Natural killer cell (primary cell): ENCODE data around the gene NFATC4. TPM values are rescaled to one million over a fixed set of nuclear protein-coding genes. Genes with fewer than 3 reads are reported as not detected.
A peak's percentile ranks its signal among the peaks of the same experiment; 100 is the strongest.

Source experiments
- ATAC-seq, 3 donors: fragments of 150-1000 bp in 2 of 3; fragments of 200-7000 bp in 1 of 3; cut with Tn5 transposase; 1 replicate in 1 of 3; 2 replicates in 2 of 3; pipeline ENCODE4 v1.10.0; 2021; ENCODE audit warnings: mild to moderate bottlenecking in 2 of 3, moderate library complexity in 2 of 3
- DNase-seq, 2 donors: peaks; one replicate each; pipeline versions ENCODE4 v3.0.0 to v3.0.0-alpha.2; 2013 to 2021; ENCODE audit warnings: mixed read lengths in 1 of 2
- H3K27ac ChIP-seq: one replicate; pipeline ENCODE4 v1.5.1; 2013; ENCODE audit warnings: mild to moderate bottlenecking, low read length
- H3K27me3 ChIP-seq: one replicate; pipeline ENCODE4 v1.6.1; 2013; ENCODE audit warnings: low read length; ENCODE audit not compliant: control insufficient read depth, insufficient read depth
- H3K36me3 ChIP-seq: one replicate; pipeline ENCODE4 v1.6.1; 2013; ENCODE audit warnings: low read length; ENCODE audit not compliant: control insufficient read depth, insufficient read depth
- H3K4me1 ChIP-seq: one replicate; pipeline ENCODE4 v1.6.1; 2013; ENCODE audit warnings: low read length; ENCODE audit not compliant: control insufficient read depth, insufficient read depth
- H3K4me3 ChIP-seq: one replicate; pipeline ENCODE4 v1.5.1; 2013; ENCODE audit warnings: low read length
- H3K9me3 ChIP-seq: one replicate; pipeline ENCODE4 v1.6.1; 2013; ENCODE audit warnings: low read length; ENCODE audit not compliant: control insufficient read depth, insufficient read depth
- H3K27ac Mint-ChIP-seq, 2 donors: one replicate each; pipeline ENCODE4 v1.8.0; 2022; ENCODE audit warnings: mild to moderate bottlenecking in 2 of 2, mixed read lengths in 2 of 2, moderate library complexity in 1 of 2
- H3K27me3 Mint-ChIP-seq, 2 donors: one replicate each; pipeline ENCODE4 v1.8.0; 2022; ENCODE audit warnings: low read depth in 2 of 2, mixed read lengths in 2 of 2
- H3K36me3 Mint-ChIP-seq: one replicate; pipeline ENCODE4 v1.8.0; 2022; ENCODE audit warnings: mixed read lengths
- H3K4me1 Mint-ChIP-seq, 2 donors: one replicate each; pipeline ENCODE4 v1.8.0; 2022; ENCODE audit warnings: mixed read lengths in 2 of 2
- H3K4me3 Mint-ChIP-seq: one replicate; pipeline ENCODE4 v1.8.0; 2022; ENCODE audit warnings: mild to moderate bottlenecking, moderate library complexity, mixed read lengths
- H3K9me3 Mint-ChIP-seq, 2 donors: one replicate each; pipeline ENCODE4 v1.8.0; 2022; ENCODE audit warnings: mixed read lengths in 2 of 2
- WGBS: methylation state at CpG from one replicate; pipeline ENCODE4 v1.1.7; 2013; ENCODE audit warnings: missing lambda C conversion rate; ENCODE audit not compliant: insufficient coverage; 5-methylcytosine and 5-hydroxymethylcytosine counted together
- intact Hi-C: fragments of 100-400 bp; cut with micrococcal nuclease; formaldehyde crosslinking; loops from one replicate; pipeline ENCODE4 v1.14.2; 2022
- total RNA-seq, 4 donors: library from RNA; stranded (reverse); fragments of 120-200 nt in 1 of 4; gene quantifications; one replicate each; pipeline versions ENCODE4 v1.2.3 to v1.2.4, GENCODE V29; 2013 to 2022
- TF ChIP-seq, protein P1 (sequence below): fragments of 200-600 bp; IDR thresholded peaks from one replicate; pipeline ENCODE4 v1.8.0; 2022; ENCODE audit warnings: antibody characterized with exemption

The NFATC4 gene
- total RNA-seq, 3 donors from 2014 or later (not counting 1 experiment from before 2014, with no cell fraction given) = not detected

DNA sequence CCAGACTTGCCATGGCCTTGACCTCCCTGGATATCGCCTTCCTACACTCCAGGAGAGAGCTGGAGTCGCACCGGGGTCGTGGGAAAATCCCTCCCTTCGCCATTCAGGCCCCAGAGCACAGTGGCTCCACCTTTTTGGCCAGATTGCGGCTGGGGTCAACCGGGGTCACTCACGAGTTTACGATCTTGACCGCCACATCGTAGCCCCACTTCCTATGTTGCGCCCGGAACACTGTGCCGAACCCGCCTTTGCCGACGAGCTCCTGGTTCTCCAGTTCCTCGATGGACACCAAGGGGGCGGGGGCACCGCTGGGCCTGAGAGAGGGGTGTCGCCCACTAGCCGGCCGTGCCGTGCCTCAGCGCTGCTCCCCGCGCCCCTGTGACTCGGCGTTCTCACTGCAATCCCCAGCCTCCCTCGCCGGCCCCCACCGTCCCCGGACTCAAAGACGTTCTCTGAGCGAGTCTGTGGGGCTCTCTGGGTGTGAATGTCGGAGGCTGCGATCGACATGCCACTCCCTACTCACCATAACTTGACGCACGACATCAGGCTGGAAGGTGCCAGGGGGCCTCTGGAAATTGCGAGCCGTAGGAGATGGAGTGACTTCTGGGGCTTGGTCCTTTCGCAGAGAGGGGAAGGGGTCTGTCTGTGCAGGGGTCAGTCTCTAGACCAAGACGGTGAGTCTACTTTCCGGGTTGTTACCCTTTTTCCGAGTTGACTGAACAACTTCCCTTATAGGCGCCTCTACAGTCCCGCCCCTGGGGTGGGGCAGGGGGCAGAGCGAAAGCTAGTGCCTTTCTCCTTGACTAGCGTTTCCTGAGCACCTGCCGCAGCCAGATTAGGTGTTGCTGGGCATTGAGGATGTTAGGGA, 28.5 kb upstream of the NFATC4 start, which contains the start of gene RIPK3:
Gene RIPK3 (minus strand): TSS at position 708 of the 868 bp plus-strand sequence. CDS start 165 bp downstream, at position 543.
- peak; percentile 53 to 77 for DNase-seq
- Mint-ChIP-seq H3K27ac (peak within 1 kb of the TSS; percentile 78 to 83), H3K9me3 (no peaks in the 10 kb centered on the region), H3K4me3 (peak within 1 kb of the TSS; percentile 90), H3K27me3 (peaks cover 8% of the 10 kb centered on the region in 2 donors), H3K4me1 (peaks cover 33 to 43% of the 10 kb centered on the region in 2 donors), H3K36me3 (peaks cover 9% of the 10 kb centered on the region)
- ATAC-seq = peak; percentile 83 to 87 (median 86)
- H3K27me3 ChIP-seq = peaks cover 5% of the 10 kb centered on the region
- TF ChIP-seq, protein P1, sequence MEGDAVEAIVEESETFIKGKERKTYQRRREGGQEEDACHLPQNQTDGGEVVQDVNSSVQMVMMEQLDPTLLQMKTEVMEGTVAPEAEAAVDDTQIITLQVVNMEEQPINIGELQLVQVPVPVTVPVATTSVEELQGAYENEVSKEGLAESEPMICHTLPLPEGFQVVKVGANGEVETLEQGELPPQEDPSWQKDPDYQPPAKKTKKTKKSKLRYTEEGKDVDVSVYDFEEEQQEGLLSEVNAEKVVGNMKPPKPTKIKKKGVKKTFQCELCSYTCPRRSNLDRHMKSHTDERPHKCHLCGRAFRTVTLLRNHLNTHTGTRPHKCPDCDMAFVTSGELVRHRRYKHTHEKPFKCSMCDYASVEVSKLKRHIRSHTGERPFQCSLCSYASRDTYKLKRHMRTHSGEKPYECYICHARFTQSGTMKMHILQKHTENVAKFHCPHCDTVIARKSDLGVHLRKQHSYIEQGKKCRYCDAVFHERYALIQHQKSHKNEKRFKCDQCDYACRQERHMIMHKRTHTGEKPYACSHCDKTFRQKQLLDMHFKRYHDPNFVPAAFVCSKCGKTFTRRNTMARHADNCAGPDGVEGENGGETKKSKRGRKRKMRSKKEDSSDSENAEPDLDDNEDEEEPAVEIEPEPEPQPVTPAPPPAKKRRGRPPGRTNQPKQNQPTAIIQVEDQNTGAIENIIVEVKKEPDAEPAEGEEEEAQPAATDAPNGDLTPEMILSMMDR = no peak
- peak within 1 kb of the TSS; percentile 60 for H3K4me3 ChIP-seq
- 4% methylated on average over 47 of the region's 51 CpGs for WGBS
- H3K9me3 ChIP-seq = no peaks in the 10 kb centered on the region
- H3K4me1 ChIP-seq = peaks cover 32% of the 10 kb centered on the region
- intact Hi-C loops = loop anchor here (10.0 kb wide), 1 partner anchor 815 kb away; no protein-coding TSS in a partner anchor
- peak within 1 kb of the TSS; percentile 35 for H3K27ac ChIP-seq
- peaks cover 18% of the 10 kb centered on the region for H3K36me3 ChIP-seq

DNA sequence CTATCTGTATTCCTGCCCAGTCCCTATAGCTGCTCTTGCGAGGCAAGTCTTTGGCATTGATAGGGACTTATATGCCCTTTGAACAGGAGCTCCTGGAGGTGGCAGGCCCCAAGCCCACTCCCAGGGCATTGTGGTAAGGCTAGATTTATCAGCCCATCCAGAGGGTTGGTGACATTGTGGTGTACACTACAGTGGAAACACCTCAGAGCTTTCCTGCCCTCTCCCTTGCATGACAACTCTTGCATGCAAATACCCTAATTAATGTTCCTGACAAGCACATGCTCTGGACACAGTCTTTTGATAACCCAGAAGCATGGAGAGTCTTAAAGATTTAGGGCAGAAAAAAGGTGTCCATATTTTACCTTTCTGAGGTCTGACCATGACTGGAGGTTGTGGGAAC, 27.4 kb upstream of the NFATC4 start:
- intact Hi-C loops = no loop called here

DNA sequence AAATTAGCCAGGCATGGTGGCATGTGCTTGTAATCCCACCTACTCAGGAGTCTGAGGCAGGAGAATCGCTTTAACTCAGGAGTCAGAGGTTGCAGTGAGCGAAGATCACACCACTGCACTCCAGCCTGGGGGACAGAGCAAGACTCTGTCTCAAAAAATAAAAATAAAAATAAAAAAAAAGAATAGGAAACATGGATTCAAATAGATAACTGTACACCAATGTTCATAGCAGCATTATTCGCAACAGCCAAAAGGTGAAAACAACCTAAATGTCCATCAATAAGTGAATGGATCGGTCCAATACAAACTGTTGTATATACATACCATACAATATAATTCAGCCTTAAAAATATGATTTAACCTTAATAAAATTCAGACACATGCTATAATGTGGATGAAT, 25.1 kb upstream of the NFATC4 start:
- TF ChIP-seq, protein P1 = no peak
- intact Hi-C loops = no loop called here
- H3K27ac Mint-ChIP-seq = no peak overlapping the region
- ATAC-seq (no peak), DNase-seq (no peak)
- WGBS = 96% methylated on average over 3 of the region's 4 CpGs
- H3K9me3 ChIP-seq = no peaks in the 10 kb centered on the region
- peaks cover 2% of the 10 kb centered on the region for H3K27me3 ChIP-seq
- H3K4me3 Mint-ChIP-seq = no peak overlapping the region
- no peaks in the 10 kb centered on the region for H3K36me3 Mint-ChIP-seq
- no peak overlapping the region for H3K27ac ChIP-seq
- H3K4me1 Mint-ChIP-seq = peaks cover 17 to 23% of the 10 kb centered on the region in 2 donors
- peaks cover 2% of the 10 kb centered on the region for H3K36me3 ChIP-seq
- no peak overlapping the region for H3K4me3 ChIP-seq
- peaks cover 21% of the 10 kb centered on the region for H3K4me1 ChIP-seq
- H3K9me3 Mint-ChIP-seq = no peaks in the 10 kb centered on the region
- H3K27me3 Mint-ChIP-seq = peaks cover 6 to 9% of the 10 kb centered on the region in 2 donors

More for the DNA sequence above, 27.4 kb upstream of the NFATC4 start:
- peaks cover 2% of the 10 kb centered on the region for H3K27me3 ChIP-seq
- H3K9me3 ChIP-seq = no peaks in the 10 kb centered on the region
- Mint-ChIP-seq H3K4me1 (peaks cover 24 to 32% of the 10 kb centered on the region in 2 donors), H3K27me3 (peaks cover 6 to 9% of the 10 kb centered on the region in 2 donors), H3K4me3 (peak overlapping the region; percentile 17), H3K27ac (no peak overlapping the region), H3K36me3 (peaks cover 9% of the 10 kb centered on the region), H3K9me3 (no peaks in the 10 kb centered on the region)
- H3K36me3 ChIP-seq = peaks cover 18% of the 10 kb centered on the region
- ATAC-seq = no peak
- H3K4me1 ChIP-seq = peaks cover 23% of the 10 kb centered on the region
- 93% methylated on average over 1 of the region's 1 CpG for WGBS
- DNase-seq = no peak
- no peak overlapping the region for H3K4me3 ChIP-seq
- TF ChIP-seq, protein P1 = no peak
- H3K27ac ChIP-seq = no peak overlapping the region
